ENCODE measurements around the gene AGPAT4.
"Not testable (repeated sequence)": the region's sequence is repeated elsewhere in the genome, so short reads cannot be mapped to it uniquely, and the experiment has no call there.

Gene AGPAT4

DNA sequence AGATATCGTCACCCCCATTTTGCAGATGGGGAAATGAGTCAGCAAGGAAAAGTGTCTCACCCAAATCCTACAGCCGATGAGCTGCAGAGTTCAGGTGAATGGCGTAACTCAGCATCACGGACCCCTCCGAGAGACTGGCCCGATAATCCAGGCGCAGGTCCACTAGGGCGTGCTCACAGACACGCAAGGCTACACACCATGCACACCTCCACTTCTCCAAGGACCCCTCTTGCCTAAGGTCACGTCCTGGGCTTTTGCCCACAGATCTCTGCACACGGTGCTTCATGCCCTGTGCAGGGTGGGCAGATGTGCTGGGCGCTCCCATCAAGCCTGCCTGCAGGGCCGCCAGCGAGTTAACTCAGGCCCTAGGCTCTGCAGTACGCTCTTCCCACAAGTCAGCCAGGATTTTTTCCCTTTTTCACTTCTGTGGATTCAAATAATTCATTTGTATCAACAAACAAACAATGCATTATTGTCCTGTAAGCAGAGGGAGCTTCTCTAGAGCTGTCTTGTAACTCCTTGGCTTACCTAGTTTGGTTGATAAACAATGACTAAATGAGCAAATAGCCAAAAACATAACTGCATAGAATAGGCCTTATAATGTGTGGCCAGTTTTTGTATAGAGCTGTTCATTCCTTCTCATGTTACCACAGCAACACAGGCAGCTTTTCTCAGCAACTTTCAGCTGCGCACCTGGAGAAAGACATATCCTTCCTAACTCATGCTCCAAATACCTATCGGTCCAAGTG lies 139.1 kb downstream of the AGPAT4 start:
- no peak for DNase-seq

DNA sequence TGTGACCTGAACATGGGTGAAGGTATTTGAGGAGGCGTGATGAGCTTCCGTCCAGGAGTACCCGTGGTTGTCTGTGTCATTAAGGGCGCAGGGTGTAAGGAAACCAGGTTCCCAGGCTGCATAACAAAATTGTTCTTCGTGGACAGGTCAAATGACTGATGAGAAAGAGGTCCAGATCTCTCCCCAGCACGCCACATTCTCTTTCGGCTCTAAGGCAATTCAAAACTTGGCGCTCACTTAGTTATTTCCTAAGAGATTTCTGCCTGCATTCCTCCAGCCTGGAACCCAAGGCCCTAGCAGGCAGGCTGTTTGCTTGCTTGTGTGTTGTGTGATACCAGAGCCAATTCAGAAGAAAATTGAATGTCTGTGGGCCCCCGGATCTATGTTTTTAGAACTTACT lies 139.9 kb downstream of the AGPAT4 start:
- DNase-seq, result no peak

DNA sequence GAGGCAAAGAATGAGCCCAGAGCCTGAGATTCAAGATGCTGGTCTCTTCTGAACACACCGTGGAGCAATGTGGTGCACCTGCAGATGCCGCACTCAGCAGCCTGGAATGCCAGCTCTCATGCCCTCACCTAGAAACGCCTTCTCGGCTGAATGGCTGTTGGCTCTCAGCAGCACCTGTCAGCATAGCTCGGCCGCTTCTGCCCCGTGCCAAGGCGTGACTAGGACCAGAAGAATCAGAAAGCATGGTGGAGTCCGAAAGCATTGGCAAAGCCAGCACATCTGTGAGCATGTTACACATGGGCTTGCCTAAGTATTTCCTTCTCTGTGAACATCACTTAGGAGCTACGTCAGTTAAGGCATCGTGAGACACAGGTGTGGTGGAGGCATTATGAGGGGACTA lies 141.5 kb downstream of the AGPAT4 start:
- no peak for DNase-seq

- DNase-seq, result no peak
These were observed 142.7 kb downstream of the AGPAT4 start for GRCh38 chr6:161130967-161131766.

GRCh38 chr6:161130541-161130940 lies 143.3 kb downstream of the AGPAT4 start:
- no peak for DNase-seq

- no peak for DNase-seq
These were observed 145.1 kb downstream of the AGPAT4 start for GRCh38 chr6:161128680-161129196.

GRCh38 chr6:161128230-161128629 lies 145.6 kb downstream of the AGPAT4 start:
- DNase-seq, result no peak

GRCh38 chr6:161127071-161127740 lies 146.7 kb downstream of the AGPAT4 start:
- no peak for DNase-seq

DNA sequence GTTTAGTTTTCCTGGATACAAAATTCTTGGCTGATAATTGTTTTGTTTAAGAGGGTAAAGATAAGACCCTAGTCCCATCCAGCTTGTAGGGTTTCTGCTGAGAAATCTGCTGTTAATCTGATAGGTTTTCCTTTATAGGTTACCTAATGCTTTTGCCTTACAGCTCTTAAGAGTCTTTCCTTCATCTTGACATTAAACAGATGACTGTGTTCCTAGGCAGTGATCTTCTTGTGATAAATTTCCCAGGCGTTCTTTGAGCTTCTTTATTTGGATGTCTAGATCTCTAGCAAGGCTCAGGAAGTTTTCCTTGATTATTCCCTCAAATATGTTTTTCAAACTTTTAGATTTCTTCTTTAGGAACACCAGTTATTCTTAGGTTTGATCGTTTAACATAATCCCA lies 148.3 kb downstream of the AGPAT4 start:
- no peak for DNase-seq

DNA sequence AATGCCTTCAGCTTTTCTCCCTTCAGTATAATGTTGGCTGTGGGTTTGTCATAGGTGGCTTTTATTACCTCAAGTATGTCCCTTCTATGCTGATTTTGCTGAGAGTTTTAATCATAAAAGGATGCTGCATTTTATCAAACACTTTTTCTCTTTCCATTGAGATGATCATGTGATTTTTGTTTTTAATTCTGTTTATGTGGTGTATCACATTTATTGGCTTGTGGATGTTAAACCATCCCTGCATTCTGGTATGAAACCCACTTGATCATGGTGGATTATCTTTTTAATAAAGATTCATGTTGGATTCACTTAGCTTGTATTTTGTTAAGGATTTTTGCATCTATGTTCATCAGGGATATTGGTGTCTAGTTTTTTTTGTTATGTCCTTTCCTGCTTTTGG lies 150.5 kb downstream of the AGPAT4 start:
- DNase-seq, result not testable (repeated sequence)

- no peak for DNase-seq
These were observed 155.9 kb downstream of the AGPAT4 start for GRCh38 chr6:161117942-161118341.

- DNase-seq, result no peak
These were observed 156.6 kb downstream of the AGPAT4 start for GRCh38 chr6:161117308-161117707.

DNA sequence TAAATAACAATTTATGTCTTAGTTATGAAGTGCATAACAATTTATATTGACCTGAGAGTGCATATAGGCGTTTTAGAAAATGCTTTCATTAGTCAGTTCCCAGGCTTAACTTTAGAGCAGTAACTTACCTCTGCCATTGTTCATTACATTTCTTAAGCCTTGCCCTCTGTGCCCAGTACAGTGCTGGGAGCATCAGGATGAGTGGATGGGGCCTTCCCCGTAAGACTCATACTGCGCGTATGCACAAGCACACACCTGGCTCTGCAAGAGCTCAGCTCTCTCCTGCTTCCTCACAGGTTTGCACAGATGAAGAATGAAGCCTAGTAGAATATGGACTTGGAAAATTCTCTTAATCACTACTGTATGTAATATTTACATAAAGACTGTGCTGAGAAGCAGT lies 157.3 kb downstream of the AGPAT4 start:
- no peak for DNase-seq

GRCh38 chr6:161115468-161115867 lies 158.4 kb downstream of the AGPAT4 start:
- no peak for DNase-seq

- no peak for DNase-seq
These were observed 162.6 kb downstream of the AGPAT4 start for GRCh38 chr6:161111261-161111660.

- DNase-seq, result no peak
These were observed 163.7 kb downstream of the AGPAT4 start for GRCh38 chr6:161110028-161110779.

GRCh38 chr6:161109366-161109765 lies 164.5 kb downstream of the AGPAT4 start:
- DNase-seq, result no peak

DNA sequence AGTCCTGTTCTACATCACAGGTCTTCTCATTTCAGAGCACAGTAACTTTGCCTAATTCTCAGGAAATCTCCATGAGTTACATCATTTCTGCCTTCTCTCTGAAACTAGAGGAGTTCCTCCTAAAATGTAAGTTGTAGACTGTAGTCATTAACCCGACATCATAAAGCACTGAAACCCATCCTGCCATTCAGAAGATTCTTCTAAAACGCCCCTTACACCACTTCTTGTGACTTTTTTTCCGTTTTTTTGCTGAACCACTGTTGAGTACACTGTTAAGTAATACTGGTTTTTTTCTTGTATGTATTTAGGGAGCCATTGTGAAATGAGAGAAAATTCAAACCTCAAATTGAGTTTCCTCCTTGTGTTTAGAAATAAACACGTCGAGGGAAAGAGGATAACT lies 164.9 kb downstream of the AGPAT4 start:
- no peak for DNase-seq

DNA sequence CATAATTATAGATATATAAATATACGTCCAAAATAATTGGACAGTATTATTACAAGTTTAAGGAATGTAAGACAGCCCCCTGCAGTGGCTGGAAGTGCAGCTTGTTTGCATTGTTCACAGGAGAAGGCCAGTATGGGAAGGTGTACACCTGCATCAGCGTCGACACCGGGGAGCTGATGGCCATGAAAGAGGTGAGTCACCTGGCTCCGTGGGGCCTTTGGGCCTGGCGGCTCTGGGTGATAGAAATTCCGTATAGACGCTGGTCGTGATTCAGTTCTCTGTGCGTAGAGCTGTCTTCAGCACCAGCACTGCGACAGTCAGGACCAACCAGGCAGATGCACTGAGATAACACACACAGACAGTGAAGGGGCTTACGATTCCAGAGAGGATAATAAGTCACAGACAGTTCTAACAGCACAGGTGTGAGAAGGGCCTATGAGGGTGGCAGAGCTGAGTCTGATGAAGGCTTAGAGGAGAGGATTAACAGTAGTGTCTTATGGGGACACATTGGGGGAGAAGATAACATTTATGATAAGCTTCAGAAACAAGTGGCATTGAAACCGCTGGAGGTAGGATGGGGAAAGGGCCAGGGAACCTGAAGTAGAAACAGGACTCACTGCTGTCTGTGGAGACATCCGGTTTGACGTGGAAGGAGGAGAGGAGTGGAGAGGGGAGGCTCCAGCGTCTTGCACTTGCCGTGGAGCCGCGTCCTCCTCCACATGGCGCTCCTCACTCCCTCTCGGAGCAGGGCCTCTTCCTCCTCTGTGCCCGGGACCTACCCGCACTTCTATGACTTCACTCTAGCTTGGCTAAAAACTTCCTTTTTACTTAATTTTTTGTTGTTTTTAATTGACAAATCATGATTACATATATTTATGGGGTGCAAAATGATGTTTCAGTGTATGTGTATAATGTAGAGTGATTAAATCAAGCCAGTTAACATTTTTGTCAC lies 165.8 kb downstream of the AGPAT4 start:
- DNase-seq, result no peak

DNA sequence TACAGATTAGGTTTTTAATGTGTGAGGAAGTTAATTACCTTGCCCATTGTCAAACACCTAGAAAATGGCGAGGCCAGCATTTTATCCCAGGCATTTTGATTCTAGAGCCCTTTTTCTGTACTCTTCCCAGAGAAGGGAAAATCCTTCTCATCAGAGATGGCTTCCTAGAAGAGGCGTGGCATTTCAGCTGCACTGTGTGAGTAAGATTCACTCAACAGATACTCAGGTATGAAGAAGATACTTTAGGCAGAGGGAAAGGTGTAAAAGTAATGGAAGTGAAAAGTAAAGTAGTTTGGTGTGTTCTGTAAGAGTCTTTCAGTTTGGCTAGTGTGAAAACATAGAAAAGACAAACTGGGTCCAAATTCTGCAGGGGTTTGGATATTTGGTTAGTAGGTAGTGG lies 168.5 kb downstream of the AGPAT4 start:
- DNase-seq, result peak; percentile 27

DNA sequence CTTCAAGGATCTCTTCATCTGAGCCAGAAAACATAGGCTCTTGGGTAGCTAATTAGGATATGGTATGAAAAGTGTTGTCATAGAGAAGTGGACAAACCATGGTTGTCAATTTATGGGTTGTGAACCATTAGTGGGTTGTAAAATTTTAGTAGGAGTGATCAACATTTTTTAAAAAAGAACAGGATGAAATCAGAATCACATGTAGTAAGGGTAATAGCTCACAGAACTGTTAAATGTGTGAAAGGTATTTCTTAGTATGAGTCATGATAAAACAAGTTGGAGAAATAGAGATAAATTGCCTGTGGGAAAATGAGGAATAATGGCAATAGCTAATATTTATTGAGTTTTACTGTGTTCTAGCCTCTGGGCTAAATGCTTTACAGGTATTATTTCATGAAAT lies 168.9 kb downstream of the AGPAT4 start:
- no peak for DNase-seq

DNA sequence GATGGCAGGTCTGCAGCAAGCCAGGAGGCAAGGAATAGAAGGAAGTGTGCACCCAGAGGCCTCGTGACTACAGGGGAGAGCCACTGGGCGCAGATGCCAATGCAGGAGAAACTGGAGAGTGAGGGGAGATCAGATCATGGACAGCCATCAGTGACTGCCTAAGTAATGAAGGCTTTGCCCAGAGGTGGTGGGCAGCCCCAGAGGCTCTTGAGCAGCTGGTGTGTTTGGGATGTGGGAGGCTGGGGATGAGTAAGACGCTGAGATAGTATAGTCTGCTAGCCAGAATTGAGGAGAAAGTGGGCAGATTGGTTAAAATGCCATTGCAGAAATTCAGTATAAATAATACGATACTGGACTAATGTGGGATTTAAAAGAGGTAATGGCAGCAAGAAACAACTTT lies 170.4 kb downstream of the AGPAT4 start:
- DNase-seq, result no peak

All from NCI-H226 (cell line).